BE2C (cell line): Measurements from ENCODE around the gene LETMD1.

Source experiments
- DNase-seq: peaks from one replicate; pipeline ENCODE4 v3.0.0-alpha.2; 2020
- H3K27me3 ChIP-seq: fragments of 250-450 bp; sonication (Bioruptor Pico); 2 replicates; pipeline ENCODE4 v1.5.1; 2020; ENCODE audit warnings: mild to moderate bottlenecking
- H3K36me3 ChIP-seq: fragments of 250-450 bp; sonication (Bioruptor Pico); 2 replicates; pipeline ENCODE4 v1.5.1; 2020; ENCODE audit warnings: mild to moderate bottlenecking
- H3K4me1 ChIP-seq: fragments of 250-450 bp; sonication (Bioruptor Pico); 2 replicates; pipeline ENCODE4 v1.5.1; 2020
- H3K4me3 ChIP-seq: 2 replicates; pipeline ENCODE4 v1.5.1; 2011; ENCODE audit warnings: low read depth, low read length
- H3K9me3 ChIP-seq: fragments of 250-450 bp; sonication (Bioruptor Pico); 2 replicates; pipeline ENCODE4 v1.5.1; 2020
- TF ChIP-seq, protein P1 (sequence below): IDR thresholded peaks from 2 replicates; pipeline ENCODE4 v1.5.1; 2012; ENCODE audit warnings: mild to moderate bottlenecking, low read depth, low read length

LETMD1 gene

GRCh38 chr12:51083126-51083833, 35.2 kb downstream of the LETMD1 start, which contains the start of gene CSRNP2:
Gene CSRNP2 (minus strand): TSS chr12:51083596. CDS start chr12:51076561, 7,035 bp downstream.
- peak within 1 kb of the TSS; percentile 84 for H3K4me3 ChIP-seq
- no peaks in the 10 kb centered on the region for H3K9me3 ChIP-seq
- TF ChIP-seq, protein P1, sequence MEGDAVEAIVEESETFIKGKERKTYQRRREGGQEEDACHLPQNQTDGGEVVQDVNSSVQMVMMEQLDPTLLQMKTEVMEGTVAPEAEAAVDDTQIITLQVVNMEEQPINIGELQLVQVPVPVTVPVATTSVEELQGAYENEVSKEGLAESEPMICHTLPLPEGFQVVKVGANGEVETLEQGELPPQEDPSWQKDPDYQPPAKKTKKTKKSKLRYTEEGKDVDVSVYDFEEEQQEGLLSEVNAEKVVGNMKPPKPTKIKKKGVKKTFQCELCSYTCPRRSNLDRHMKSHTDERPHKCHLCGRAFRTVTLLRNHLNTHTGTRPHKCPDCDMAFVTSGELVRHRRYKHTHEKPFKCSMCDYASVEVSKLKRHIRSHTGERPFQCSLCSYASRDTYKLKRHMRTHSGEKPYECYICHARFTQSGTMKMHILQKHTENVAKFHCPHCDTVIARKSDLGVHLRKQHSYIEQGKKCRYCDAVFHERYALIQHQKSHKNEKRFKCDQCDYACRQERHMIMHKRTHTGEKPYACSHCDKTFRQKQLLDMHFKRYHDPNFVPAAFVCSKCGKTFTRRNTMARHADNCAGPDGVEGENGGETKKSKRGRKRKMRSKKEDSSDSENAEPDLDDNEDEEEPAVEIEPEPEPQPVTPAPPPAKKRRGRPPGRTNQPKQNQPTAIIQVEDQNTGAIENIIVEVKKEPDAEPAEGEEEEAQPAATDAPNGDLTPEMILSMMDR = no peak
- no peaks in the 10 kb centered on the region for H3K36me3 ChIP-seq
- no peaks in the 10 kb centered on the region for H3K4me1 ChIP-seq
- H3K27me3 ChIP-seq = no peaks in the 10 kb centered on the region
- peak; percentile 98 for DNase-seq

GRCh38 chr12:51085757-51086156, 37.6 kb downstream of the LETMD1 start:
- Histone ChIP-seq H3K9me3 (no peaks in the 10 kb centered on the region), H3K27me3 (no peaks in the 10 kb centered on the region), H3K36me3 (no peaks in the 10 kb centered on the region), H3K4me1 (no peaks in the 10 kb centered on the region), H3K4me3 (no peak overlapping the region)
- DNase-seq = no peak
- TF ChIP-seq, protein P1 = no peak

DNA sequence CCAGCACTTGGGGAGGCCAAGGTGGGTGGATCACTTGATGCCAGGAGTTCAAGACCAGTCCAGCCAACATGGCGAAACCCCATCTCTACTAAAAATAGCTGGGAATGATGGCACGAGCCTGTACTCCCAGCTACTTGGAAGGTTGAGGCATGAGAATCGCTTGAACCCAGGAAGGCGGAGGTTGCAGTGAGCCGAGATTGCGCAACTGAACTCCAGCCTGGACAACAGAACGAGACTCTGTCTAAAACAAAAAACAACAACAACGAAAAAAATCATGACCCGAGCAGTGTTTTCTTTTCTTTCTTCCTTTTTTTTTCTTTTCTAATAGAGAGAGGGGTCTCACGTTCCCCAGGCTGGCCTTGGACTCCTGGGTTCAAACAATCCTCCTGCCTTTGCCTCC, 38.8 kb downstream of the LETMD1 start:
- no peaks in the 10 kb centered on the region for H3K27me3 ChIP-seq
- H3K4me3 ChIP-seq = no peak overlapping the region
- no peaks in the 10 kb centered on the region for H3K9me3 ChIP-seq
- no peak for DNase-seq
- H3K36me3 ChIP-seq = peaks cover under 1% of the 10 kb centered on the region
- TF ChIP-seq, protein P1 = no peak
- H3K4me1 ChIP-seq = no peaks in the 10 kb centered on the region

- TF ChIP-seq, protein P1 = no peak
- no peak for DNase-seq
These were observed 39.7 kb downstream of the LETMD1 start for GRCh38 chr12:51087818-51088217.

DNA sequence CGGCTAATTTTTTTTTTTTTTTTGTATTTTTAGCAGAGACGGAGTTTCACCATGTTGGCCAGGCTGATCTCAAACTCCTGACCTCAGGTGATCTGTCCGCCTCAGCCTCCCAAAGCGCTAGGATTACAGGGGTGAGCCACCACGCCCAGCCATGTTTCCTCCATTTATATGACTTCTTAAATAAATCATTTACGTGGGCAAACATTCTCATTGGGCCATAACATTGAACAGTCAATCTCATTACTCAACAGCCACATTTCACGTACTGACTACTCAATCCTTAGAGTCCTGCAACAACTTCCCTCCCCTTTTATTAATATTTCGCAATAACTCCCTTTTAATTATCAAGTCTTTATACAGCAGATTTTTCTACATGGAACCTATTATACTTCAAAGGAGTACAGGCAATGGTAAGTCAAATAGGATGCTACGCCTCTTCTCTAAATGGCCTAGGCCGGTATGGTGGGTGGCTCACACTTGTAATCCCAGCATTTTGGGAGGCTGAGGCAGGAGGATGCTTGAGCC, 42.6 kb downstream of the LETMD1 start:
- H3K36me3 ChIP-seq = peaks cover 21% of the 10 kb centered on the region
- H3K4me1 ChIP-seq = no peaks in the 10 kb centered on the region
- no peaks in the 10 kb centered on the region for H3K27me3 ChIP-seq
- no peak for DNase-seq
- TF ChIP-seq, protein P1 = no peak
- H3K4me3 ChIP-seq = no peak overlapping the region
- no peaks in the 10 kb centered on the region for H3K9me3 ChIP-seq

More at GRCh38 chr12:51087818-51088217, 39.7 kb downstream of the LETMD1 start:
- Histone ChIP-seq H3K9me3 (no peaks in the 10 kb centered on the region), H3K36me3 (peaks cover 3% of the 10 kb centered on the region), H3K27me3 (no peaks in the 10 kb centered on the region), H3K4me1 (no peaks in the 10 kb centered on the region), H3K4me3 (no peak overlapping the region)

- no peak for DNase-seq
- H3K27me3 ChIP-seq = no peaks in the 10 kb centered on the region
- H3K4me3 ChIP-seq = no peak overlapping the region
- no peaks in the 10 kb centered on the region for H3K9me3 ChIP-seq
- H3K36me3 ChIP-seq = peaks cover 62% of the 10 kb centered on the region
- TF ChIP-seq, protein P1 = no peak
- H3K4me1 ChIP-seq = no peaks in the 10 kb centered on the region
These were observed 50.5 kb downstream of the LETMD1 start for GRCh38 chr12:51098611-51099010.
